NB4 (cell line): ENCODE measurements around the gene AGA.

ENCODE experiments used
- DNase-seq: peaks from one replicate; pipeline ENCODE4 v3.0.0; 2010; ENCODE audit warnings: low read depth
- H3K4me3 ChIP-seq: one replicate; pipeline ENCODE4 v1.5.1; 2011; ENCODE audit warnings: mild to moderate bottlenecking, low read depth, low read length, moderate library complexity
- CTCF ChIP-seq: IDR thresholded peaks from one replicate; pipeline ENCODE4 v1.5.1; 2012; ENCODE audit warnings: low read depth, low read length
- MAX ChIP-seq: IDR thresholded peaks from 2 replicates; pipeline ENCODE4 v1.6.1; 2011; ENCODE audit warnings: low read depth, low read length
- MYC ChIP-seq: IDR thresholded peaks from 2 replicates; pipeline ENCODE4 v1.6.1; 2011; ENCODE audit warnings: low read depth, low read length
- POLR2A ChIP-seq: IDR thresholded peaks from 2 replicates; pipeline ENCODE4 v1.6.1; 2011; ENCODE audit warnings: mild to moderate bottlenecking; ENCODE audit not compliant: insufficient read length; ENCODE audit errors: extremely low read depth

AGA gene

GRCh38 chr4:177453116-177453515 lies 10.9 kb upstream of the AGA start:
- TF ChIP-seq CTCF (no peak), POLR2A (no peak), MAX (no peak), MYC (no peak)
- DNase-seq, result no peak
- no peak overlapping the region for H3K4me3 ChIP-seq

- TF ChIP-seq MYC (no peak), MAX (no peak)
- DNase-seq, result peak; percentile 13
- no peak overlapping the region for H3K4me3 ChIP-seq
Measured at GRCh38 chr4:177451108-177451500, 8.9 kb upstream of the AGA start.

GRCh38 chr4:177450426-177451107 lies 8.3 kb upstream of the AGA start:
- H3K4me3 ChIP-seq, result no peak overlapping the region
- no peak for TF ChIP-seq MYC
- no peak for TF ChIP-seq POLR2A
- TF ChIP-seq MAX, result no peak
- no peak for TF ChIP-seq CTCF
- peak; percentile 62 for DNase-seq

- DNase-seq, result no peak
- TF ChIP-seq MYC (no peak), CTCF (no peak), POLR2A (no peak), MAX (no peak)
- no peak overlapping the region for H3K4me3 ChIP-seq
Measured at GRCh38 chr4:177448850-177449249, 6.6 kb upstream of the AGA start.

GRCh38 chr4:177447417-177448004 lies 5.3 kb upstream of the AGA start:
- TF ChIP-seq POLR2A (no peak), CTCF (no peak), MAX (no peak), MYC (no peak)
- no peak for DNase-seq
- H3K4me3 ChIP-seq, result no peak overlapping the region

- TF ChIP-seq POLR2A (no peak), MAX (no peak), MYC (no peak), CTCF (no peak)
- H3K4me3 ChIP-seq, result no peak overlapping the region
- peak; percentile 14 for DNase-seq
Measured at GRCh38 chr4:177446586-177446985, 4.3 kb upstream of the AGA start.
